Measurements from ENCODE around the gene CACNB1.

CACNB1 gene

DNA sequence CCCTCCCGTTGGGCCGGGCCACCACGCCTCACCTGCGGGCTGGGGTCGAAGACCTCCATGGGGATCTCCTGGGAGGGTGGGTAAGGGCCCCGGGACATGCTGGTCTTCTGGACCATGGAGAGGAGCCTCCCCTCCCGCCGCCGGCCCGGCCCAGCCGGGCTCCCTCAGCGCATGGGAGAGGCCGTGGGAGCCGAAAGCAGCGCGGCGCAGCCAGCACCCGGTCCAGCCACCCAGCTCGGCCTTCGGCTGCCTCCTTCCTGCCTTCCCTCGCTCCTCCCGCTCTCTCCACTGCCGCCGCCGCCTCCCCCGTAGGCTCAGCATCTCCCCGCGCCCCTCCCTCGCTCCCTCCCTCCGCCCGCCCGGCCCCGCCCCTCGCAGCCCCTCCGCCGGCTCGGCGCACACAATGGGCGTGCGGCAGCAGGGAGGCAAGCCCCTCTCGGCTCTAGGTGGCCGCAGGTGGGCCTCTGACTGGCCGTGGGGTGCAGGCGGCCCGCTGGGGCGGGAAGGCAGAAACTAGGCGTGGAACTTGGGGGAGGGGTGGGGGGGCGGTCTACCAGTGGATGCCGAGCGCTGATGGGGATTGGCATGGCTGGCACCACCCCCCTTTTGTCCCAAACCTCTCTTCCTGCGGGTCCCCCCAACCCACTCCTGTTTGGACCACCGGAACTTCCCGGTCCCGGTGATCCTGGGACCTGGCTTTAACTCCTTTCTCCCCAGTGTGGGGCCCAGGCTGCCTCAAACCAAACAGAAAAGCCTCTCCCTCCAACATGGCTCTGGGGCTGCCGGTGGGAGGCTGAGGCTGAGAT, at the start of gene CACNB1:
Gene CACNB1 (minus strand): TSS at position 290 of the 806 bp plus-strand sequence. CDS start 174 bp downstream, at position 116.
- DNase-seq (ENCODE audit: low spot score): peak; percentile 94

GRCh38 chr17:39246274-39246673, 48.8 kb upstream of the CACNB1 start:
- DNase-seq (ENCODE audit: low spot score): no peak

DNA sequence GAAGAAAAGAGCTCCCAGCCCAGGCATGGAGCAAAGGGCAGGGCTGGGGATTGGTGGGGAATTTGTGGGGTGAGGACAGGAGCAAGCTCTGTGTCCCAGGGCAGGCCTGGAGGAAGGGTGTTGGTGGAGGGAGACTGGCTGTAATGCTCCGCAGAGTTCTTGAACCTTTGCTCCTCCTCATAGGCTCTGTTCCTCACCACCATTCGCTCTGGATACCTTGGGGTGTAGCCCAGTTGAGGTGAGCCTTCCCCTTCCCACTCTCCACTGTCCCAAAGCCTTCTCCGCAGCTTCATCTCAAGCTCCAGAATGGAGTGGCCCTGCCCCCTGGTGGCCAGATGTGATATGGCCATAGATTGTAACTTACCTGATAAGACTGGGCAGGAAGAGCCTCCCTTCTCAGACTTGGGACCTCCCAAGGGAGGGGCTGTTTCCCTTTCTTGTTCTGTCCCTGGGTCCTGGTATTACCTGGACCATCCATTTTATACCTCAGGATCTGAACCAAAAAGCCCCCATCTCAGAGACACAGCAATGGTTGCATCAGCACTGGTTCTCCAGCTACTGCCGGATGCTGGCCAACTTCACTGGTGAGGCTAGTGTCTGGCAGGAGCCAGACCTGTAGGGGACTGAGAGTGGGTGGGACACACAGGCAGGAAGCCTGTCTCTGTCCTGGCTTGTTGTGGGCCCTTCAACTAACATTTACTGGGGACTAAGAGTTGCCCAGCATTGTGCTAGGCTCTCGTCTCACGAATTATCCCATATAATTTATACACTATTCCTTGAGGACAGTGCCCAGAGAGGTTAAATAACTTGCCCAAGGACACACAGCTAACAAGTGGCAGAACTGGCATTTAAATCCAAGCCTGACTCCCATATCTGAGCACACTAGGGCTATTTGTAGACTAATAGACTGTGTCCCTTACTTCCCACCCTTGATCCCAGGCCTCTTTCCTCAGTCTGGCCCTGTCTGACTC, 47.4 kb upstream of the CACNB1 start:
- DNase-seq (ENCODE audit: low spot score): peak; percentile 82

DNA sequence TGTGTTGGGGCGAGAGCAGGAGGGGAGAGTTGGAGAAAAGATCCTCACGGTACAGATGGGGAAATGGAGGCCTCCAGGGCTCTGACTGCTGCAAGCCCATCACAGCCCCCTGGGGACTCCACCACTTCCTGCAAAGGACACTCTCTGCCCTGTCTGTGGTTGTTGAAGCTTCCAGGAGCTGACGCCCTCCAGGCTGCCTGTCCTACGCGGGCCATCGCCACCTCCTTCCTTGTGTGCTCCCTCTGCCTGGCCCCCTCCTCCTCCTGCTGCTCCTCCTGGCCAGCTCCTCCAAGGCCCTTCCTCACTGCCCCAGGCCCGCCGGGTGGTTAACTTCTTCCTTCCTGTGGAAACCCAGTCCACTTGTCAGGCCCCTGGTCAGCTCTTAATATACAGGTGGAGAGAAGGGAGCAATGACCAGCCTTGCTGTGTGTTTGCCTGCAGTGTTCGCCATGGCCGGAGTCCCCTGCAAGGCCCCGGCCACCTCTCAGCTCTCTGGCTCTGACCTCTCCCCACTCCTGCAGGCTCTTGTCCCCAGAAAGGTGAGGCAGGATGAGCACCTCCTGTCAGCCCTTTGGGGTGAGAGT, 46.6 kb upstream of the CACNB1 start:
- no peak for DNase-seq (ENCODE audit: low spot score)

DNA sequence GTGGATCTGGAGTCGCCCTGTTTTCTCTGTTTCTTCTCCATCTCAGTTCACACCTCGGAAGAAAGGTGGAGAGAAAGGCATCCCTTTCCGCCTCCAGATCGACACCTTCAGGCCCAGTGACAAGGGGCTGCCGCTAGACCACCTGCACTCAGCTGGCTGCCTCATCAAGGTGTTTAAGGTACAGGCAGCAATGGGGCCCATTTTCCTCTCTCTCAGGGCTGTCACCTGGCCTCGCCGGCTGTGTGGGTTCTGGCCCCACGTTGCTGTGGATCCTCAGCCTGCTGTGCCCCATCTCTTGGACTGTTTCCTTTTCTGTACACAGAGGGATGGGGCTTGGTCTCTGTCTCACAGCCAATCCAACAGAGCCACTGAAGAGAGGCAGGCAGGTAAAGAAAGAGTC, 45.7 kb upstream of the CACNB1 start:
- DNase-seq (ENCODE audit: low spot score): no peak

DNA sequence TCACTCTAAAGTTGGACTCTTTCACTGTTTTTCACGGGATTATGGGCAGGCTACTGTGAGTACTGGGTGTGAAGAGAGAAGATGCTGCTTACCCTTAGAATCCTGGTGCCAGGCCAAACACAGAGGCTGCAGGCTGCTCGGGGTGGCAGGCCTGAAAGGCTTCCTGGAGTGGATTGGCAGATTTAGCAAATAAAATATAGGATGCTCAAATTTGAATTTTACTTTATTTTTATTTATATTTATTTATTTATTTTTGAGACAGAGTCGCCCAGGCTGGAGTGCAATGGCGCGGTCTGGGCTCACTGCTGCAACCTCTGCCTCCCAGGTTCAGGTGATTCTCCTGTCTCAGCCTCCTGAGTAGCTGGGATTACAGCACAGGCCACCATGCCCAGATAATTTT, 43.2 kb upstream of the CACNB1 start:
- DNase-seq (ENCODE audit: low spot score): no peak

DNA sequence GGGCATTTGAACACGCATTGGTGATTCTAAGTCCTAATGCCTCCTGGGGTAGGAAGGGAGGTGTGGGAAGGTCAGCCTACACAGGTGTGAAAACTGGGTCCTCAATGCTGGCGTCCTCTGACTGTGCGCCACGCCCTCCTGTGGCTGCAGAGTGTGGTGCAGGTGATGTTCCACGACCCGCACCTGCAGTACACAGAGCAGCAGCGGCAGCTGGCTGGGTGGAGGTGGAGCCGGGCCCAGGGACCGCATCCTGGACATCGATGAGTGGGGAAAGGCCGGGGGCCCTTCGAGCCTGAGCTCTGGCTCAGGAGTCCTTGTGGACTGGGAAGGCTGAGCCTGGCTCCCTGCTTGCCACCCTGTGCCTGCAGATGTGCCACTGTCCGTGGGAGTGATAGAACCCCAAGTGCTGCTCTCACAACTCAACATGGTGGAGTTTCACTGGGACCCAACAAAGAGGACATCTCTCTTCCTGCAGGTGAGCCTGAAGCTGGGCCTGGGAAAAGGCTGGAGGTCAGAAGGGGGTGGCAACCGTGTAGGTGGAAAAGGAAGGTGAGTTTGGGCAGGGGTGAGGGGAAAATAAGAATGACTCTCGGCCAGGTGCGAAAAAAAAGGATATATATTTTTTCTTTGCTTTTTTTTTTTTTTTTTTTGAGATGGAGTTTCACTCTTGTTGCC, 42.3 kb upstream of the CACNB1 start:
- DNase-seq (ENCODE audit: low spot score): no peak

DNA sequence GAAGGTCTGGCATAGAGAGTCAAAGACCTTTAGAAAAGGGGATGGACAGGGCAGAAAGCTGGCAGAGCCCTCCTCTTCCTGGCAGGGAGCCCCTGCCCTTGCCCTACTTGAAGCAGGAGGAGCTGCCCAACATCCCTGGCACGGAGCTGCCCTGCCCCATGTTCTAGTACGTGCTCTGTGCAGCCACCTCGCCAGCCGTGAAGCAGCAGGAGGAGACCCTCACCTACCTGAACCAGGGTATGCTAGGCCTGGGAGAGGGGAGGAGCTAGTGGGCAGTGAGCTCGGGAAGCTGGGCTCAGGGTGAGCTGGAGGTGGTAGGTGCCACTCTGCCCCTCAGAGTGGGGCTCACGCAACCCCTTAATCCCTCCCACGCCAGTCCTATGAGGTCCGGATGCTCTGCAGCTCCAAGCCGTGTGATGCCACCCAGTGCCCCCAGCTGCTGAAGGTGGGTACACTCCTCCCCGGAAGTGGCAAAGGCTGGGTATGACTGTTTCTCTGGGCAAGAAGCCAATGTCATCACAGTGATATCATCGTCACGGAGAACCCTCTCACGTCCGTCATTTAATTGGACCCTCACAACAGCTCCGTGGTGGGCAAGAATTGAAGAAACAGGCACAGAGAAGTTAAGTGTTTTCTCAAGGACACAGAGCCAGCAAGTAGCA, 41.0 kb upstream of the CACNB1 start:
- no peak for DNase-seq (ENCODE audit: low spot score)

DNA sequence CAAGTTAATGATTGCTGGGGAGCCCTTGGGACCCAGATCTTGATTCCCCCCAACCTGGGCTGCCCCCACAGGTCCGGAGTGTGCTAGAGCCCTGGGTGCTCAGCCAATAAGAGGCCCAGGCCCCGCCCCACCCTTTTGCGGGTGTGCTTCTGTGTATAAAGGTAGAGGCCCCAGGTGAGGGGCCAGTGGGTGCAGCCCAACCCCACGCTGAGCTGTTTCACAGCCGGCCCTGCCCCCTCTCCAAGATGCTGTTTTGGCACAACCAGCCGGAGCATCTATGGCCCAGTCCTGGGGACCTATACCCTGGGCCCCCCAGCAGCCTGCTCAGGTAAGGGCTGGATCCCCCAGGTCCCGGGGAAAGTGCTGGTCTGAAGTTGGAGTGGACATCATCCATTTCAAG, 40.1 kb upstream of the CACNB1 start:
- no peak for DNase-seq (ENCODE audit: low spot score)

- no peak for DNase-seq (ENCODE audit: low spot score)
Observed at GRCh38 chr17:39236981-39237441, 39.5 kb upstream of the CACNB1 start.

GRCh38 chr17:39236450-39236927, 39.0 kb upstream of the CACNB1 start:
- no peak for DNase-seq (ENCODE audit: low spot score)

GRCh38 chr17:39235555-39236449, 38.3 kb upstream of the CACNB1 start:
- DNase-seq (ENCODE audit: low spot score): peak; percentile 76

DNA sequence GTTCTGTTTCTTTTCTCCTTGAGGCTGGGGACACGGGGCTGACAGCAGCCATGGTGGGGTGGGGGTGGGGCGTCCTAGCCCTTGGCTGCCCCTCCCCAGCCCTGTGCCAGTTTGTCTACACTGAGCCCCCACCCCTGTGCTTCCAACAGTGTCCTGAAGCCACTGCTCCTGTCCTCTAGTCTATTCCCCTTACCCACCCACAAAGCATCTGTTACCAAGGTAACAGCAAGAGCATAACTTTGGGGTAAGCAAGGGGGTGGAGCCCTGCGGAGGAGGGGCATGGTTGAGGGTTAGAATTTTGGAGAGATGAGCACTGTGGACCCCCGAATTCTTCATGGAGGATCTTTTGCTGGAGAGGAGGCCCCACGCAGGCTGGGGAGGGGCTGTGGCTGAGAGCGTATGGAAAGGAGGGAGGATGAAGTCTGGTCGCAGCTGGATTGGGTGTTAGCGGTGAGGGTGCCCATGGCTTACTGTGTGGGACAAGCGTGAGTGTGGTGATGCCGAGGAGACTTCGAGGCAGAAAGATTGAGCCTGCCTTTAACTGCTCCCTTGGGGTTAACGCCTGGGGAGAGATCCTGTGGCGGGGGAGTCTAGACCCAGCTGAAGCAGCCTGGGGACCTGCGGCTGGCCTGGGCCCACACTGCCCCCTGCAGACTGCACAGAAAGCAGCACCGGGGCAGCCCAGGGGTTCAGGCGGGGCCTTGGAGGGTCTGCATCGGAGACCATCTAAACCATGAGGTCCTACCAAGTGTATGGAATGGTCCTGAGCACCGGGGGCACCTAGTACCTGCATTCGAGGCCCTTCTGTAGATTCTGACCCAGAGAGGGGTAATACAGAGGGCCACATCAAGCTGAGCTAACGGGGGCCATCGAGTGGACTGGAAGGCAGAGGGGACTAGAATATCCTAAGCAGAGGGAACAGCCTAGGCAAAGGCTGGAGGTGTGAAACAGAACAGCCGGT, 34.4 kb upstream of the CACNB1 start:
- peak; percentile 89 for DNase-seq (ENCODE audit: low spot score)

DNA sequence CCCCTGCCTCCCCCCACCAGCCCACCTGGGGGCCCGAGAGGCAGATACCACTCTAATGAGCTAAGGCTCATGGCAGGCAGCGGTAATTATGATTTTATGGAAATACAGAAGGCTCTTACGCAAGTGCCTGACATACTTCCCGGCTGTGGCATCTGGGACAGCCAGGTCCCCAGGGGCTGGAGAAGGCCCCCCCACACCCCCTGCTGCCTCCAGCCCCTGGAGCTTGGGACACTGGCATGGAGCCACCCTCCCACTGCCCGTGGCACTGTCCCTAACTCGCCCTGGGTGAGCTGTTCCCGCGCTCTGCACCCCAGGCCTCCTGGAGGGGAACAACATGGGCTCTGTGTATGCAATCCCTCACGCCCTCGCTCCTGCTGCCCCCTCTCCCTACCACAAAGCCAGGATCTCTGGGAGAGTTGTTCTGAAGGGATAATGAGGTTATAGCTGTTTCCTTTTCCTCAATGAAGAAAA, 33.7 kb upstream of the CACNB1 start:
- no peak for DNase-seq (ENCODE audit: low spot score)

- DNase-seq (ENCODE audit: low spot score): no peak
Observed at GRCh38 chr17:39230361-39230760, 32.9 kb upstream of the CACNB1 start.

DNA sequence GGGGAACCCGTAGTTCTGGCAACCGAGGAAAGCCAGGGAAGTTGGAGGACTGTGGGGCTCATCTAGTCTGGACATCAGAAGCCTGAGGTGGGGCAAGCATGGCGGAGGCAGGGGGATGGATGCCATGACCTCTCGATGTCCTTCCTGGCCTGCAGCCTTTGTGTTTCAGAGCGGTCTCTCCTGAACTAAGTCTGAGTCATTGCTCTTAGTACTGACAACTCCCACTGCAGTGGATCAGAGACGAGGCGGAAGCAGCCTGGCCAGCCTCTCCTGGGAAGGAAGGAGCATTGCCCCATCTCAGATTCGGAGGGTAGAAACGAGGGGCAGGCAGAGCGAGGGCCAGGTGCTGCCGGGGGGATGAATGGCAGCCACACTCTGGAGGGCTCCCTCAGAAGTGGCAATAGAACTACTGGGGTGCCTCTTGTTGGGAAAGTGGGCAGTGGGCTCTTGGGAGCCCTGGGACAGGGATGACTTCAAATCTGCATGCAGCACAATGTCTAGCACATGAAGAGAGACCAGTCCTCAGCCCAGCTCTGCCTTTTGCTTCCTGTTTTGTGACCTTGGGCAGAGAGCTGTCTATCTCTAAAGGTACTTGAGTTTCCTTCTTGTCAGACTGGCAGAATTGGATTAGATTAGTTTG, 31.9 kb upstream of the CACNB1 start:
- DNase-seq (ENCODE audit: low spot score): peak; percentile 73

DNA sequence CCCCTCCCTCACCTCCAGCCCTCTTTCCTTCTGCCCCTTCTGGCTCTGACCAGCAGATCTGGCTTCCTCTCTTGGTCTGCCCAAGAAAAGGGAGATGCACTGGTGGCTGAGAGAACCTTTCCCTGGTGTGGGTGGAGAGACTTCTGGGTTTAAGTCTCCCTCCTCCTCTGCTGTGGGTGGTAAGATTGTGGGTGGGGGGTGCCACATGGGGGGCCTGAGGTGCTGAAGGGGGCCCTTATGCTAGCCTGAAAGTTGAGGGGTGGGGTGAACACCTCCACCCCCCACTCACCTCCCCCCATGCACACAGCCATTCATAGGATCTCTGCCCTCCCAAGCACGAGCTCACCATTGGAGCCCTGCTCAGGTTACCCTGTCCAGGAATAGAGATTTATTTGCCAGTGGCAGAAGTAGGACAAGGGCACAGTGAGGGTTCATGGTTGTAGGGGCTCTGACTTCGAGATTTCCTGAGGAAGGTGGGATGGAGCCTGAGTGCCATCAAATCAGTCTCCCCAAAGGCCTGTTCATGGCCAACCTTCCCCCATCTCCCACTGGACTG, 30.0 kb upstream of the CACNB1 start:
- DNase-seq (ENCODE audit: low spot score): no peak

Data from hepatic stellate cell (primary cell).